Measurements from ENCODE around the gene PCDHA1. TPM values are rescaled to one million over a fixed set of nuclear protein-coding genes. Genes with fewer than 3 reads are reported as not detected.
A peak's percentile ranks its signal among the peaks of the same experiment; 100 is the strongest.

Gene PCDHA1
- total RNA-seq, 1 donor from 2014 or later = not detected

GRCh38 chr5:140877262-140877581 lies 91.3 kb downstream of the PCDHA1 start:
- DNase-seq (ENCODE audit: extremely low spot score, unreplicated experiment) = peak; percentile 72
- H3K27ac Mint-ChIP-seq = no peak overlapping the region

DNA sequence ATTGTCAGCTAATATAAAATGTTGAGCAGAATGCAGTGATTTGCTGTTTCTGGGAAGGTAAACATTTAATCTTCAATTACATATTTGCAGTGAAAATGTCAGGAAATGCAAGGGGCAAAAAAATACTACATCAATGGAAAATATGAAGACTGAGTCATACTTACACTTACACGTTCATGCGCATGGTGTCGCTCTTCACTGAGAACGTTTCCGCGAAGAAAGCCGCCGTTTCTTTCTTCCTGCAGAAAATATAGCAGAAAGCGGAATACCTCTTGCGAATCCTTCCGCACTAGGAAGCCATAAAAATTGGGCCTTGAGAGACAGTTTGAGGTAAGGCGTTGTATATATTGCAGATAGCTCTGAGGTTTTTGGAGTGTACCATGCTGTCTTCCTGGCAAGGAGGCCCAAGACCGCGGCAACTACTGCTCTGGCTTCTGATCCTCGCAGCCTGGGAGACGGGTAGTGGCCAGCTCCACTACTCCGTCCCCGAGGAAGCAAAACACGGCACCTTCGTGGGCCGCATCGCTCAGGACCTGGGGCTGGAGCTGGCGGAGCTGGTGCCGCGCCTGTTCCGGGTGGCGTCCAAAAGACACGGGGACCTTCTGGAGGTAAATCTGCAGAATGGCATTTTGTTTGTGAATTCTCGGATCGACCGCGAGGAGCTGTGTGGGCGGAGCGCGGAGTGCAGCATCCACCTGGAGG lies 96.1 kb downstream of the PCDHA1 start, which contains the start of gene PCDHA13:
TSS of gene PCDHA13 (plus strand) at position 236 of the 702 bp plus-strand sequence. CDS start at position 381, 145 bp downstream.
- H3K4me1 Mint-ChIP-seq (ENCODE audit: unreplicated experiment) = no peaks in the 10 kb centered on the region
- H3K36me3 Mint-ChIP-seq = peaks cover 42% of the 10 kb centered on the region
- peak within 1 kb of the TSS; percentile 6 for H3K27ac Mint-ChIP-seq
- peaks cover 30% of the 10 kb centered on the region for H3K9me3 Mint-ChIP-seq
- no peak for DNase-seq (ENCODE audit: extremely low spot score, unreplicated experiment)
- no peak within 1 kb of the TSS for H3K4me3 Mint-ChIP-seq
- no peak for TF ChIP-seq CTCF (conservative IDR thresholded peaks at IDR 0.05)
- H3K27me3 Mint-ChIP-seq = no peaks in the 10 kb centered on the region

More at GRCh38 chr5:140877262-140877581, 91.3 kb downstream of the PCDHA1 start:
- peaks cover 23% of the 10 kb centered on the region for H3K9me3 Mint-ChIP-seq
- no peak overlapping the region for H3K4me3 Mint-ChIP-seq
- peaks cover 53% of the 10 kb centered on the region for H3K36me3 Mint-ChIP-seq
- H3K27me3 Mint-ChIP-seq = no peaks in the 10 kb centered on the region
- TF ChIP-seq CTCF (conservative IDR thresholded peaks at IDR 0.05) = no peak
- no peaks in the 10 kb centered on the region for H3K4me1 Mint-ChIP-seq (ENCODE audit: unreplicated experiment)

DNA sequence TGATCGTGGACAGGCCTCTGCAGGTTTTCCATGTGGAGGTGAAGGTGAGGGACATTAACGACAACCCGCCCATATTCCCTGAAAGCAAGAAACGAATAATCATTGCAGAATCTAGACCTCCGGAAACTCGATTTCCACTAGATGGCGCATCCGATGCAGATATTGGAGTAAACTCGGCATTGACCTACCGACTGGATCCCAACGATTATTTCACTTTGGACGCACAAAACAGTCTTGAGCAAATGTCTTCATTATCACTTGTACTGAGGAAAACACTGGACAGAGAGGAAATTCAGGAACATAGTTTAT lies 96.6 kb downstream of the PCDHA1 start:
- H3K36me3 Mint-ChIP-seq = peaks cover 46% of the 10 kb centered on the region
- no peak for DNase-seq (ENCODE audit: extremely low spot score, unreplicated experiment)
- peak overlapping the region; percentile 6 for H3K27ac Mint-ChIP-seq
- TF ChIP-seq CTCF (conservative IDR thresholded peaks at IDR 0.05) = no peak
- H3K27me3 Mint-ChIP-seq = no peaks in the 10 kb centered on the region
- no peak overlapping the region for H3K4me3 Mint-ChIP-seq
- peaks cover 33% of the 10 kb centered on the region for H3K9me3 Mint-ChIP-seq
- no peaks in the 10 kb centered on the region for H3K4me1 Mint-ChIP-seq (ENCODE audit: unreplicated experiment)

GRCh38 chr5:140883373-140883772 lies 97.4 kb downstream of the PCDHA1 start:
- TF ChIP-seq CTCF (conservative IDR thresholded peaks at IDR 0.05) = no peak
- Mint-ChIP-seq H3K36me3 (peaks cover 47% of the 10 kb centered on the region), H3K4me3 (no peak overlapping the region), H3K4me1 (ENCODE audit: unreplicated experiment) (no peaks in the 10 kb centered on the region), H3K27me3 (no peaks in the 10 kb centered on the region), H3K9me3 (peaks cover 34% of the 10 kb centered on the region), H3K27ac (no peak overlapping the region)
- no peak for DNase-seq (ENCODE audit: extremely low spot score, unreplicated experiment)

DNA sequence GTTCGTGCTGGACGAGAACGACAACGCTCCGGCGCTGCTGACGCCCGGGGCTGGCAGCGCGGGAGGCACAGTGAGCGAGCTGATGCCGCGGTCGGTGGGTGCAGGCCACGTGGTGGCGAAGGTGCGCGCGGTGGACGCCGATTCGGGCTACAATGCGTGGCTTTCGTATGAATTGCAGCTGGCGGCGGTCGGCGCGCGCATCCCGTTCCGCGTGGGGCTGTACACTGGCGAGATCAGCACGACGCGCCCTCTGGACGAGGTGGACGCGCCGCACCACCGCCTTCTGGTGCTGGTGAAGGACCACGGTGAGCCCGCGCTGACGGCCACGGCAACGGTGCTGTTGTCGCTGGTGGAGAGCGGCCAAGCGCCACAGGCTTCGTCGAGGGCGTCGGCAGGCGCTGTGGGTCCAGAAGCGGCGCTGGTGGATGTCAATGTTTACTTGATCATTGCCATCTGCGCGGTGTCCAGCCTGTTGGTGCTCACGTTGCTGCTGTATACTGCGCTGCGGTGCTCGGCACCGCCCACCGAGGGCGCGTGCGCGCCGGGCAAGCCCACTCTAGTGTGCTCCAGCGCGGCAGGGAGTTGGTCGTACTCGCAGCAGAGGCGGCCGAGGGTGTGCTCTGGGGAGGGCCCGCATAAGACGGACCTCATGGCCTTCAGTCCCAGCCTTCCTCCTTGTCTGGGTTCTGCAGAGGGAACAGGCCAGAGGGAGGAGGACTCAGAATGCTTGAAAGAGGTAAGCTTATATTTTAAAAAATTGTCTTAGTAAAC lies 98.2 kb downstream of the PCDHA1 start:
- H3K4me1 Mint-ChIP-seq (ENCODE audit: unreplicated experiment) = no peaks in the 10 kb centered on the region
- H3K27me3 Mint-ChIP-seq = no peaks in the 10 kb centered on the region
- DNase-seq (ENCODE audit: extremely low spot score, unreplicated experiment) = no peak

More for the DNA sequence above, 98.2 kb downstream of the PCDHA1 start:
- Mint-ChIP-seq H3K9me3 (peaks cover 29% of the 10 kb centered on the region), H3K36me3 (peaks cover 42% of the 10 kb centered on the region), H3K4me3 (no peak overlapping the region), H3K27ac (no peak overlapping the region)
- TF ChIP-seq CTCF (conservative IDR thresholded peaks at IDR 0.05) = no peak

All from type B pancreatic cell (in vitro differentiated cells).